Bronchial smooth muscle cell (primary cell): Measurements from ENCODE around the gene KIF16B. TPM values are rescaled to one million over a fixed set of nuclear protein-coding genes. Genes with fewer than 3 reads are reported as not detected.

Experiments
- total RNA-seq: library from RNA; depleted of rRNA; stranded (reverse); fragments of >200 nt; gene quantifications from 2 replicates; pipeline ENCODE4 v1.2.1, GENCODE V29; 2014

KIF16B gene, protein sequence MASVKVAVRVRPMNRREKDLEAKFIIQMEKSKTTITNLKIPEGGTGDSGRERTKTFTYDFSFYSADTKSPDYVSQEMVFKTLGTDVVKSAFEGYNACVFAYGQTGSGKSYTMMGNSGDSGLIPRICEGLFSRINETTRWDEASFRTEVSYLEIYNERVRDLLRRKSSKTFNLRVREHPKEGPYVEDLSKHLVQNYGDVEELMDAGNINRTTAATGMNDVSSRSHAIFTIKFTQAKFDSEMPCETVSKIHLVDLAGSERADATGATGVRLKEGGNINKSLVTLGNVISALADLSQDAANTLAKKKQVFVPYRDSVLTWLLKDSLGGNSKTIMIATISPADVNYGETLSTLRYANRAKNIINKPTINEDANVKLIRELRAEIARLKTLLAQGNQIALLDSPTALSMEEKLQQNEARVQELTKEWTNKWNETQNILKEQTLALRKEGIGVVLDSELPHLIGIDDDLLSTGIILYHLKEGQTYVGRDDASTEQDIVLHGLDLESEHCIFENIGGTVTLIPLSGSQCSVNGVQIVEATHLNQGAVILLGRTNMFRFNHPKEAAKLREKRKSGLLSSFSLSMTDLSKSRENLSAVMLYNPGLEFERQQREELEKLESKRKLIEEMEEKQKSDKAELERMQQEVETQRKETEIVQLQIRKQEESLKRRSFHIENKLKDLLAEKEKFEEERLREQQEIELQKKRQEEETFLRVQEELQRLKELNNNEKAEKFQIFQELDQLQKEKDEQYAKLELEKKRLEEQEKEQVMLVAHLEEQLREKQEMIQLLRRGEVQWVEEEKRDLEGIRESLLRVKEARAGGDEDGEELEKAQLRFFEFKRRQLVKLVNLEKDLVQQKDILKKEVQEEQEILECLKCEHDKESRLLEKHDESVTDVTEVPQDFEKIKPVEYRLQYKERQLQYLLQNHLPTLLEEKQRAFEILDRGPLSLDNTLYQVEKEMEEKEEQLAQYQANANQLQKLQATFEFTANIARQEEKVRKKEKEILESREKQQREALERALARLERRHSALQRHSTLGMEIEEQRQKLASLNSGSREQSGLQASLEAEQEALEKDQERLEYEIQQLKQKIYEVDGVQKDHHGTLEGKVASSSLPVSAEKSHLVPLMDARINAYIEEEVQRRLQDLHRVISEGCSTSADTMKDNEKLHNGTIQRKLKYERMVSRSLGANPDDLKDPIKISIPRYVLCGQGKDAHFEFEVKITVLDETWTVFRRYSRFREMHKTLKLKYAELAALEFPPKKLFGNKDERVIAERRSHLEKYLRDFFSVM (N-terminal part only)
- 13.8 and 17.0 TPM in 2 replicates for total RNA-seq

DNA sequence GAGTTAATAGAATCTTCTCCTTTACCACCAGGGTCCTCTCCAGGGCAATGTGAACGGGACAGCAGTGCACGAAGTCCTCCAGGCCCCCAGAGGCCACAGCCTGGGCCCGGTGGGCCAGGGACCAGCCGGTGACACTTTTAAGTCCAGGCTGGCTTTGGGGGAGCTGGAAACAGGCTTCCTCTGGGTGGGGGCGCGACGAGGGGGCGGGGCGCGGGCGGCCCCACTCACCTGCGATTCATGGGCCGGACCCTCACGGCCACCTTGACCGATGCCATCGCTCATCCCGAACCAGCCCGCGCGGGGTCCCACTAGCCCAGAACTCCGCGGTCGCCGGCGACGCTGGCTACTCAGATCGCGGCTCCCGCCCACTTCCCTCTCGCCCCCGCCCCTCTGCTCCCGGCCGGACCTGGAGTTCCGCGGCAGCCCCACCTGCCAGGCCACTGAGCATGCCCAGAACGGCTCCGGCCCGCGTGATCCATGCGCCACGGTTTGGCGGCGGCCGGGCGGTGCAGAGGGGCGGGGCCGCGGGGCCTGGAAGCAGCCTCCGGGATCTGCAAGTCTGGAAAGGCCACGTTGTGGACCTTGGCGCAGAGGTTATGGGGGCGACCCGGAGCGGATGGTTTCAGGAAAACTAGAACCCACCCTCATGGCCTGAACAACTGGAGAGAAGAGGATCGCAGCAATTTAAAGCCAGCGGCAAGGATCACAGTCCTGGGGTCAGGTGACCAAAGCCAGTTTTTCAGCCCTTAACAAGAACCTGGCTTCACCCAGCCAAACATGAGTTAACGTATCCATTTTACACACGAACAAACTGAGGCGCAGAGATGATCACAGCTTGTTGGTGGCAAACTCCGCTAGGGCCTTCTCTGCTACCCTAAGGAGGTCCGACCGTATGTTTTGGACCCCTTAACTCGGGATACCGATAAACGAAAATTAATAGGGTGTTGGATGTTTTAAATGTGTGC lies at the start of gene KIF16B:
Gene KIF16B, minus strand, starts transcription at position 448 of the 965 bp plus-strand sequence. Its CDS starts 173 bp downstream, at position 275.

Other genes starting within 250 kb of the KIF16B start
- gene SNRPB2, start 156.6 kb upstream of the KIF16B start, total RNA-seq = 32.3 and 45.7 TPM in 2 replicates
- not detected in 2 replicates for gene OTOR, start 174.9 kb upstream of the KIF16B start, total RNA-seq